HEK293T (cell line): ENCODE measurements around the gene JUNB.

Experiments
- ELF4 ChIP-seq: fragments of 450-650 bp; IDR thresholded peaks from 2 replicates; pipeline ENCODE4 v1.6.1; 2017; ENCODE audit warnings: antibody characterized with exemption
- FOXA1 ChIP-seq: fragments of 450-650 bp; IDR thresholded peaks from 2 replicates; pipeline ENCODE4 v1.6.1; 2016; ENCODE audit warnings: mild to moderate bottlenecking
- FOXM1 ChIP-seq: fragments of 450-650 bp; IDR thresholded peaks from 2 replicates; pipeline ENCODE4 v1.6.1; 2017; ENCODE audit warnings: mild to moderate bottlenecking, borderline replicate concordance
- SP1 ChIP-seq: fragments of 450-650 bp; IDR thresholded peaks from 2 replicates; pipeline ENCODE4 v1.6.1; 2017
- SUZ12 ChIP-seq: fragments of 450-650 bp; IDR thresholded peaks from 2 replicates; pipeline ENCODE4 v1.6.1; 2016; ENCODE audit warnings: mild to moderate bottlenecking

DNA sequence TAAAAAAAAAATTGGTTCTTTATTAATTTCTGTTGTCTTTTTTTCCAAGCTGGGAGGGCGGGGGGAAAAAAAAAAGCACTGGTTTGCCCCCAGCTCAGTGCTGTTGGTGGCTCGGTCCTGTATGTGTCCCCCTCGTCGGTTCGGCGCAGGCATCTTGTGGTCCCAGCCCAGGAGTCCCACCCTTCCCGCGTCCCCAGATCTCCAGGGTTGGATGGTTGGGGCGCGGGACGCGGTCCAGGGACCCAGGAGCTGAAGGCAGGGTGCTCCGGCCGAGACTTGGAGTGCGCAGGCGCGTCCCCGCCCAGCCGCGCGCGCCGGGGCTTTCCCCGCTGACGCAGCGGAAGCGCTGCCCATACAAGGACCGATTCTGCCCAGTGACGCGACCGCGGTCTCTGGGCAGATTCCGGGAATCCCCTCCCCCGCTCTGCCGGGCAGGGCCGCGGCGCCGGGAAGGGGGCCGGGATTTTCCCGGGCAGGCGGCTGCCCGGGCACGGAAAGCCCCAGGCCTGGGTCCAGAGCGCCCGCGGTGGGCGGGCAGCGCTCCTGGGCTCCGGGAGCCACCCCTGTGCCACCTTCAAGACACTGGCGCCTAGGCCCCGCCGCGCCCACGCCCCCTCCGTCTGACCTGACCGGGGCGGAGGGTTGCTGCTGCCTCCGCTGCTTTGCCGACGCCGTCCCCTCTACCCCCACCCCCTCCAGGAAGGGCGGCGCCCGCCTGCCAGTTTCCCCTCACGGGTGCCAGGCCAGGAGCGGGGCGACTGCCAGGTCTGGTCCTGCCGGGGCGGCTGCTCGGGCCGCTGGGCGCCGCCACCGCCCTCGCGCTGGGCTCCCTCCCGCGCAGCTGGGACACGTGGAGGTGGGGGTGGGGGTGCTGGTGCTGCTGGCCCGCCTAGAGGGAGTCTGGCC lies 2.3 kb downstream of the JUNB start:
- TF ChIP-seq FOXM1 (no peak), SUZ12 (no peak), ELF4 (no peak), FOXA1 (no peak), SP1 (no peak)
